ENCODE data around the gene NAA80.
"Not testable (repeated sequence)": the region's sequence is repeated elsewhere in the genome, so short reads cannot be mapped to it uniquely, and the experiment has no call there.

NAA80 gene

DNA sequence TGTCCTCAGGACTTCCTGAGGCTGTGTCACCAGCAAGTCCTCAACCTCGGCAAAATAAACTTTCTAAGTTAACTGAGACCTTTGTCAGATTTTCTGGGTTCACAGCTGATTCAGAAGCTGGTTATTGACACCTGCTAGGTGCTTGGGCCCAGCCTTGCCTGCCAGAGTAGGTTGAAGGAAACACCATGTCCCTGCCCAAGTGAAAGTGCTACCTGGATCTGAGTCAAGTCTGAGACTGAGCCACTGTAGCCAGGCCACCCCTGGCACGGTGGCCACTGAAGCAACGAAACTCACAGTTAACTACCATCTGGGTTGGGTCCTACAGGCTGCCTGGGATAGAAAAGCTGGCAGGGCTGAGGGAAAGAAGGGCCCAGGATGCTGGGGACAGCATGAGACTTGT is 15.1 kb upstream of the NAA80 start:
- TF ChIP-seq GATA1 (IDR thresholded peaks at IDR 0.05; ENCODE audit: low read depth, low read length) = no peak
- TF ChIP-seq POLR2A (IDR thresholded peaks at IDR 0.05; ENCODE audit: low read length) = no peak
- DNase-seq = no peak

DNA sequence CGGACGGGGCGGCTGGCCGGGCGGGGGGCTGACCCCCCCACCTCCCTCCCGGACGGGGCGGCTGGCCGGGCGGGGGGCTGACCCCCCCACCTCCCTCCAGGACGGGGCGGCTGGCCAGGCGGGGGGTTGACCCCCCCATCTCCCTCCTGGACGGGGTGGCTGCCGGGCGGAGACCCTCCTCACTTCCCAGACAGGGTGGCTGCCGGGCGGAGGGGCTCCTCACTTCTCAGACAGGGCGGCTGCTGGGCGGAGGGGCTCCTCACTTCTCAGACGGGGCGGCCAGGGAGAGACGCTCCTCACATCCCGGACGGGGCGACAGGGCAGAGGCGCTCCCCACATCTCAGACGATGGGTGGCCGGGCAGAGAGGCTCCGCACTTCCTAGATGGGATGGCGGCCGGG is 12.8 kb upstream of the NAA80 start:
- not testable (repeated sequence) for DNase-seq

DNA sequence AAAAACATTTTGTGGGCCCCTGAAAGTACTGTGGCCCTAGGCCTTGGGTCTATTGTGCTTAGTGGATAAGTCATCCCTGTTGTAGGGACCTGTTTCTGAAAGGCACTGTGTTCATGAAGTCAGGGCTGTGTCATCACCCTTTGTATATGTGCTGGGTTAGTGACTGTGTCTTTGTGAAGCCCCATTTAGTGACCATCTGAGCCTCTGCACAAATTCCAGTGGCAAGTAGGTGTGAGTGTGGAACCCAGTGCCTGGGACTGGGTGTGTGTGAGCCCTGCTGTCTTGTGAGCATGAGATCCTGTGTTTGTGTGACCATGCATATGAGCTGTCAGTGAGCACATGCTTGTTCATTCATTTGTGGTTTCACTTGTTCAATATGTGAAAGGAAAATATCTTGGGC is 5.4 kb upstream of the NAA80 start:
- TF ChIP-seq POLR2A (IDR thresholded peaks at IDR 0.05; ENCODE audit: low read length) (no peak), GATA1 (IDR thresholded peaks at IDR 0.05; ENCODE audit: low read depth, low read length) (no peak)
- no peak for DNase-seq

DNA sequence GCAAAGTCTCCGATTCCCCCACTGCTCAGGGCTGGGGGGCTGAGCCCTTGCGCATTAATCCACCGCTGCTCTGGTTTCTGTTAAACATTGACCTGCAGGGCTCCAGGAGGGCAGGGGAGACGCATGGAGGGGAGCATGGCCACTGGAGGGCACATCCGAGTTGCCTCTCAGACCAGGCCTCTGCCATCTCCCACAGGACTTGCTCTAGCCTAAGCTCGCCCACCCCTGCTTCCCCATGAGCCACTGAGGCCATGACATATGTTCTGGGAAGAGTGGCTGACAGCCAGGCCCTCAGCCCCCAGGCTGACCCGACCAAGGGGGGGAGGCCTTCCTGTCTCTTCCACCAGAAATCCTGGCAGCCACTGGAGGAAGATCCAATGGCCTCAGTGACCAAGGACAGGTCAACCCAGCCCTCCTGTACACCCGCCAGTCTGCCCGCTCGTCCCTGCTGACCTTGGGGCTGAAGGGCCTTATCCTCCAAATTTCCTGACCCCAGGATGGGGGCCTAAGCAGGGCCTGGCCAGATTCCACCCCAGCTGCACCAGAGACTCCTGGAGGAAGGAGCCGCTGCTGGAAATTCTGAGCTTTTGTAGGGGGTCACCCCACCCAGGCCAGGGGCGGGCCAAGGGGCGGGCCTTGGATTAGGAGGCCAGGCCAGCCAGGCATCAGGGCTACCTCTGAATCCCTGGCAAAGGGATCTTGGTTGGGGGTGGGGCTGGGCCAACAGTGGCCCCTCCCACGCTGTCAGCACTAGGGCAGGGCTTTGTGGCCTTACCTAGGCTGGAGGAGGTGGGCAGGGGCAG is 4.0 kb upstream of the NAA80 start, which contains the start of gene HYAL1:
HYAL1 (minus strand) TSS at position 562 of the 803 bp plus-strand sequence. CDS start 618 bp downstream, outside the sequence.
- no peak for TF ChIP-seq GATA1 (IDR thresholded peaks at IDR 0.05; ENCODE audit: low read depth, low read length)
- no peak for TF ChIP-seq POLR2A (IDR thresholded peaks at IDR 0.05; ENCODE audit: low read length)
- DNase-seq = peak in 1 of 2 experiments; percentile 44

DNA sequence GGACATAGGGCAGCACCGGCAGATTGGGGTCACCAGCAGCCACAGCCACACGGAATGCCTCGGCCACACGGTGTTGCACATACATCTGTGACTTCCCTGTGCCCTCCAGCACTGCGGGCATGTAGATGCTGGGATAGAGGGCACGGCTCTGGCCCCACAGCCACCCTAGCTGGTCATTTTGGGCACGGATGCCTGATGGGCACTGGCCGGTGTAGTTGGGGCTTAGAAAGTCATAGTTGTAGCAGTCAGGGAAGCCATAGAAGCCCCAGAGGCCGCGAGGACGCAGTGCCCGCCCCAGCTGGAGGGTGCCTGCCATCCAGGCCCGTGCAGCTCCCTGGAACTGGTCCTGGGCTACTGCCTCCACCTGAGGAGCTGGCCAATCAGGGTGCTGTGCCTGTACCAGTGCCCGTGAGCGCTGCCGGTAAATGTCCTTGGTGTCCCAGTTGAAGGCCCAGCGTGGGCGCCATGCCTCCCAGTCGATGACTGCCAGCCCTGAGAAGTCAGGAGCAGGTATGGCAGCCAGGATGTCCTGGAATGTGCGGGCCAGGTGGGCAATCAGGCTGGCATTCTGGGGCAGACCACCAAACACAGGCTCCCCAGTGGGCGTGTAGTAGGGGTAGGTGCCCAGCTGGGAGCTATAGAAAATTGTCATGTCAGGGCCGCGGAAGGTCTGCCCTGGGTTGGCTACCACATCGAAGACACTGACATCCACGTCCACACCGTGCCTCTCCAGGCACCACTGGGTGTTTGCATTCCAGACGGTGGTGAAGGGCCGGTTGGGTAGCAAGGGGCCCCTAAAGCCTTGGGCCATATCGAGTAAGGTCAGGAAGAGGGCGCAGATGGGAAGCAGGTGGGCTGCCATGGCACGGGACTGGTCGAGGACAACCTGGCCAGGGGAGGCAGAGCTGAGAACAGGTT is 3.1 kb upstream of the NAA80 start:
- no peak for TF ChIP-seq GATA1 (IDR thresholded peaks at IDR 0.05; ENCODE audit: low read depth, low read length)
- TF ChIP-seq POLR2A (IDR thresholded peaks at IDR 0.05; ENCODE audit: low read length) = no peak
- DNase-seq = no peak

DNA sequence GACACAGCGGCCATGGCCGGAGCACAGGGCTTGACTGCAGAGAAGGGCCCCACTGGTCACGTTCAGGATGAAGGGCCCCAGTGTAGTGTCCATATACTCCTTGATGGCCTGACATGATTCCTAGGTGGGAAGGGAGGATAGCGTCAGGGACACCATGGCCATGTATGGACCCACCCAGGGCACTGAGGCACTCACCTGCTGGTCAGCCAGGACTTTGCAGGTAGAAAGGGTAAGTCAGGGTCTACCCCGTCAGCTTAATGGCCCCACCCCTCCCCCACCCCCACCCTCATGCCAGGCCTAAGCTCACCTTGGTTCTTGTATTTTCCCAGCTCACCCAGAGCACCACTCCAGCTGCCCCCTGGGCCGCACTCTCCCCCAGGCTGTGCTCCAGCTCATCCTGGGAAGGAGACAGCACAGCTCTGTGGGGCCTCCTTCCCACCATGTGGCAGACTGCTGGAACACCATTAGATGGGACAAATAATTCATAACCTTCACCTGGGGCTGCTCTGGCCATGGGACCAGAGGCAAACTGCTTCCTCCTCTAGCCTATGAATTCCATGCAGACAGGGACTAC is 1.6 kb upstream of the NAA80 start:
- no peak for TF ChIP-seq POLR2A (IDR thresholded peaks at IDR 0.05; ENCODE audit: low read length)
- no peak for TF ChIP-seq GATA1 (IDR thresholded peaks at IDR 0.05; ENCODE audit: low read depth, low read length)
- DNase-seq = no peak

DNA sequence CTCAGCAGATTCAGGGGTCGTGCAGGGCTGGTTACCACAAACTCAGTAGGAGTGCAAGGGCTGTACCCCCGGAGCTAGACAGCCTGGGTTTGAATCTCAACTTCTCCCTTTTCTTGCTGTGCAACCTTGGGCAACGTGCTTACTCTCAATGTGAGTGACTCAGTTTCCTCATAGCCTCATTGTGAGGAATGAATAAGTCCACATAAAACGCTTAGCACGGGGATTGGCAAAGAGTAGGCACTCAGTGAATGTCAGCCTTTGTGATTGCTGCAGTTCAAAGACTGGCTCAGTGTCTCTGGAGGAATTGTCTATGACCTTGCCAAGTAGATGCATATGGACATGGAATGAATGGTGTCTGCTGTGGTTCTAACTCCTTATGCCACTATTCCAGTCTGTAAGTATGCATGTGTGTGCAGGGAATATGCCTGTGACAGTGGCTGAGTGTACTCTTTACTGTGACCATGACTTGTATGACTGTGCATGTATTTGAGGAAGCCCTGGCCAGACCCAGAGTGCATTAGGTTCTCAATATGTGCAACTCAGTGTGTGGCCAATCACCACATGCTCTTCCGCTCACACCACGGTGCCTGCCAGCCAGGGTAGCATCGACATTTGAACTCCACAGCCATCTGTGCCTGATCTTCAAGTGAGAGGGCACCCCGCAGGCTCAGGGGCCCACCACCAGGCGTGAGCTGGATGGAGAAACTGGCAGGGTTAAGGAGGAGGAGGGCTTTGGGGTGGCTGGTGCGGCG is 900 bp upstream of the NAA80 start:
- no peak for TF ChIP-seq GATA1 (IDR thresholded peaks at IDR 0.05; ENCODE audit: low read depth, low read length)
- TF ChIP-seq POLR2A (IDR thresholded peaks at IDR 0.05; ENCODE audit: low read length) = no peak
- DNase-seq = peak; percentile 57 to 72

DNA sequence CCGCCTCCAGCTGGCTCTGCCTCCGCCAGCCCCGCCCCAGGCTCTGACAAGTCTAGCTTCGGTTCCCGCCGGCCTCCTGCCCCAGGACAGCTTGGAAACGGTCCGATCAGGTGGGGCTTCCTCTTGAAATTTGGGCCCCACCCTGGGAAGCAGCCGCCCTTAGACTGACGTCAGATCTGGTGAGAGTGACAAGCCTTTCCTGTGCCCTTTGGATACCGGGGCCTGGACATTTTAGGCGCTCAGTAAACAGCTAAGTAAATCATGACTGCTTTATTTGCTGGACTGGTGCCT is 378 bp upstream of the NAA80 start:
- TF ChIP-seq GATA1 (IDR thresholded peaks at IDR 0.05; ENCODE audit: low read depth, low read length) = no peak
- TF ChIP-seq POLR2A (IDR thresholded peaks at IDR 0.05; ENCODE audit: low read length) = no peak
- DNase-seq = no peak

DNA sequence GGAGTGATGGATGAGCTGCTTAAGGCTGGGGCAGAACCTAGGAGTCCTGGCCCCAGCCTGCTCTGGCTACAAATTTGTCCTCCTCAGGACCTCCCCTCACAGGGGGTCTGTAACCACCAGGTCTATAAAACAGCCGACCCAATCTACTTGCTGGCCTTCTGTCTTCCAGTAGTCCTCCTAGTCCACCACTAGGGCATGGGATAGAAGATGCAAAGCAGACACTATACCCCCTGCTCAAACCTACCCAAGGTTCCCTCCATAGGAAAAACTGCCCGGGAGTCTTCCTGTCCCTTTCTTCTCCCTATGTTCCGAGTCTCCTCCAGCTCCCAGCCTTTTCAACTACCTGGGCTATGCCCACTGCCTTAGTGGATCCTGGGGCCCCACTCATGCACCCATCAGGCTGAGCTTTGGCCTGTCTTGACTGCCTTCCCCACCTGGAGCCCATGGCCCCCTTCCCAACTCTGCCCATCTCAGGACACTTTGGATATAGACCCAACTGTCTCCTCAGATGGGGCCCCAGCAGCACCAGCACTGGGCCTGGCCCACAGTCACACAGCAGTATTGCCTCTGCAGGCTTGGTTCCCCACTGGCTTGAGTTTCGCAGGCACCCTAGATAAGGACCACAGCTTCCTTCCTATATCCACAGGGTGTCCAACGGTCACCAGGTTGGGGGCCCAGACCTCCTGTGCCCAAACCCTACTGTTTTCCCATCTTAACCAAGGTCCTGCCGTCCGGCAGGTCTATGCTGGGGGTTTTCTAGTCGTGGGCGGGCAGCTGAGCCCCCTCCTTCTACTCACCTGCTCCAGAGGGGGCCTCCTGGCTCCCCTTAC is 1.1 kb downstream of the NAA80 start:
- TF ChIP-seq POLR2A (IDR thresholded peaks at IDR 0.05; ENCODE audit: low read length) = no peak
- no peak for TF ChIP-seq GATA1 (IDR thresholded peaks at IDR 0.05; ENCODE audit: low read depth, low read length)
- DNase-seq = peak; percentile 52 to 62

DNA sequence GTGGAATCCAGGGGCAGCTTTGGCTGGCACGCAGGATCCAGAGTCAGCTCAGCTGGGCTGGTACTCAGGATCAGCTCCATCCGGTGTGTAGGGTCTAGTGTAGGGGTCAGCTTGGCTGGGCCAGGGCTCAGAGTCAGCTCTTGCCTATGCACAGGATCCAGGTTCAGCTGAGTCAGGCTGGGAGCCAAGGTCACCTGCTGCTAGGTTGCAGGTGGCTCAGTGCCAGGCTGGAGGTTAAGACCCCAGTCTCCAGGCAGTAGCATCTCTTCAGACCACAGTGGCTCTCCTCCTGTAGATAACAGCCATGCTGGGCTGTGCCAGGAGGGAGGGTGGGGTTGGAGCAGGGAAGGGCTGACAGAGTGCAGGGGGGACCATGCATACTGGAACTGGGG is 1.8 kb downstream of the NAA80 start:
- TF ChIP-seq GATA1 (IDR thresholded peaks at IDR 0.05; ENCODE audit: low read depth, low read length) (no peak), POLR2A (IDR thresholded peaks at IDR 0.05; ENCODE audit: low read length) (no peak)
- peak; percentile 71 to 75 for DNase-seq

DNA sequence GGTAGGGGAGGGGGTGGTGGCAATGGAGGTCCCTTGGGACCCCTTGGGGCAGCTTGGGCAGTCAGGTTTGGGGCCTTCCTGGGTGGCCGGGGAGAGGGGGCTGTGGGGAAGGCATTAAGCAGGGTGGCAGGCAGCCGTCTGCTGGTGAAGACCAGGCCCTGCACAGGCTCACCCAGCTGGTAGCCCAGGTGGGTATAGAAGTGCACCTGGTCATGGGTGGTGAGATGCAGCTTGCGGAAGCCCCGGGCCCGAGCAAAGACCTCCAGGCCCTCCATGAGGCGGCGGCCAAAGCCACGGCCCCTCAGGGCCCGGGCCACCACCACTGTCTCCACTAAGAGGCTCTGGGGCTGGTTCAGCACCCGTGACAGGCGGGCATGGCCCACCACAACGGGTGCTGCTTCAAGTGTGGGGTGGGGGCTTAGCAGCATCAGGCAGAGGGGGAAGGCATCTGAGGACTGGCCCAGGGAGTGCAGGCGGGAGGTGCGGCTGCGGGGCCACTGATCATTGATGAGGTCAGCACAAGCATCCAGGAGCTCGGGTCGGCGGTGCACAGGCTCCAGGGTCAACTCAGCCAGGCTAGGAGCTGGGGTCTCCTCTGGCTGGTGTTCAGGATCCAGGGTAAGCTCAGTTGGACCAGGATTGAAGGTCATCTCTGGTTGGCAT is 2.4 kb downstream of the NAA80 start:
- no peak for TF ChIP-seq POLR2A (IDR thresholded peaks at IDR 0.05; ENCODE audit: low read length)
- TF ChIP-seq GATA1 (IDR thresholded peaks at IDR 0.05; ENCODE audit: low read depth, low read length) = no peak
- DNase-seq = no peak

DNA sequence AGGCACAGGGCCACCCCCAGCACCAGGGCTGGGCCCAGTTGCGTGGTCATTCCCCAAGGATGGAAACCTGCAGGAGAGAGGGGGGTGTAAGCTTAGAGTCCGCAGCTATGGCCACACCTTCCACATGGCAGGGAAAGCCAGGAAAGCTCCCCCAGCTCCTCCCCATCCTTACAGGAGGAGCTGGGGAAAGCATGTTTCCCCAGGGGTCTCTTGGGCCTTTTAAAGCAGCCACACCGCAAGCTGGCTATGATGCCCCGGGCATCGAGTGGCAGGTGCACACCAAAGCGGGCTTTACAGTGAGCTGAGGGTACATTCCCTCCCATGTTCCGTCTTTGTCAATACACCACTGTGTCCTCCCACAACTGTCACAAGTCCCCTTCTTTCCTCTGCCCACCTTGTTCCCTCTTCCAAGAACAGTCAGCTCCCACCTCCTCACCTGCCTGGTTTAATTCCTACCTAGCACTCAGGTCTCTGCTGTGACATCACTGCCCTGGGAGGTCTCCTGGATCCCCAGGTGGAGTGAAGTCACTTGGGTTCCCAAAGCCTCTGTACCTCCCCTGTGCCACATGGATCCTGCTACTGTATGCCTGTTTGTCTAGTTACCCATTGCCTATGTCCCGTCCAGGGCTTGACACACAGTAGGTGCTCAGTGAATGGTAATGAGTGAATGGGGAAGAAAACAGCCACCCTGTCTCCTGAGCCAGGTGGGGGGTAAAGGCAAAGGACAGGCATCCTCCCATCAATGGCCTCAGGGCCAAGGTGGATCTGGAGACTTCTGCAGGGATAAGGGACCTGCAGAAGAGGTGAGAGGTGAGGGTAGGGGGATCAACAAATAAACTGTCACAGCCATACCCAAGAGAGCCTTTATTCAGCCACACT is 3.4 kb downstream of the NAA80 start:
- DNase-seq = no peak
- no peak for TF ChIP-seq GATA1 (IDR thresholded peaks at IDR 0.05; ENCODE audit: low read depth, low read length)
- peak; percentile 23 for TF ChIP-seq POLR2A (IDR thresholded peaks at IDR 0.05; ENCODE audit: low read length)

Measured in erythroblast (primary cell).